Gastrocnemius medialis (tissue), 4 donors: ENCODE results near the gene GUCY2F. TPM values are rescaled to one million over a fixed set of nuclear protein-coding genes. Genes with fewer than 3 reads are reported as not detected.

Source experiments
- total RNA-seq, 4 donors: library from RNA; depleted of rRNA; stranded (reverse); fragments of >200 nt; gene quantifications; one replicate each; pipeline versions ENCODE4 v1.1.0 to v1.2.3, GENCODE V29; 2016

The GUCY2F gene
- total RNA-seq, 4 donors from 2014 or later, result not detected

Other genes starting within 250 kb of the GUCY2F start
- gene NXT2, start 54.8 kb upstream of the GUCY2F start, total RNA-seq, result 1 to 10 TPM; 1.8 to 5.3 (median 3.3) TPM
- 1 to 10 TPM in 2 of 4 donors, under 1 TPM in 2; 0.27 to 2.3 (median 1.2) TPM for gene KCNE5, start 143.1 kb upstream of the GUCY2F start, total RNA-seq